Spinal cord (tissue), 10 donors: ENCODE results near the gene ZSCAN5B. TPM values are rescaled to one million over a fixed set of nuclear protein-coding genes. Genes with fewer than 3 reads are reported as not detected.
A peak's percentile ranks its signal among the peaks of the same experiment; 100 is the strongest.
"Not testable (repeated sequence)": the region's sequence is repeated elsewhere in the genome, so short reads cannot be mapped to it uniquely, and the experiment has no call there.

Experiments
- DNase-seq, 6 donors: peaks; one replicate each; pipeline versions ENCODE4 v3.0.0 to v3.0.0-alpha.2; 2013 to 2015; ENCODE audit warnings: low spot score in 6 of 6, low read depth in 4 of 6
- H3K27ac ChIP-seq: one replicate; pipeline ENCODE4 v1.5.1; 2013; ENCODE audit warnings: low read depth, low read length, control low read depth
- H3K27me3 ChIP-seq: one replicate; pipeline ENCODE4 v1.6.1; 2013; ENCODE audit warnings: low read length; ENCODE audit not compliant: control insufficient read depth, insufficient read depth
- H3K36me3 ChIP-seq: one replicate; pipeline ENCODE4 v1.6.1; 2013; ENCODE audit warnings: low read length; ENCODE audit not compliant: control insufficient read depth, insufficient read depth
- H3K4me1 ChIP-seq: one replicate; pipeline ENCODE4 v1.6.1; 2013; ENCODE audit warnings: low read length; ENCODE audit not compliant: control insufficient read depth, insufficient read depth
- H3K4me3 ChIP-seq: one replicate; pipeline ENCODE4 v1.5.1; 2013; ENCODE audit warnings: low read depth, low read length, control low read depth
- H3K9me3 ChIP-seq: one replicate; pipeline ENCODE4 v1.6.1; 2013; ENCODE audit warnings: low read length; ENCODE audit not compliant: control insufficient read depth, insufficient read depth
- WGBS: methylation state at CpG from one replicate; pipeline ENCODE4 v1.1.5; 2013; ENCODE audit warnings: missing lambda C conversion rate; ENCODE audit not compliant: insufficient coverage; 5-methylcytosine and 5-hydroxymethylcytosine counted together
- long read RNA-seq, 4 donors: transcript quantifications; one replicate each; lab custom pipeline, GENCODE V29; 2026
- polyA plus RNA-seq, 2 donors: library from polyadenylated mRNA; unstranded; fragments of 120-200 nt; gene quantifications; one replicate each; pipeline ENCODE4 v1.2.1, GENCODE V29; 2013; ENCODE audit not compliant: insufficient read length in 2 of 2
- total RNA-seq, 2 donors: library from RNA; depleted of rRNA in 1 of 2; stranded (reverse); fragments of 120-200 nt in 1 of 2; fragments of >200 nt in 1 of 2; gene quantifications; one replicate each; pipeline versions ENCODE4 v1.2.3 to v1.2.4, GENCODE V29; 2013 to 2014
- donor health status: healthy.

The ZSCAN5B gene, protein sequence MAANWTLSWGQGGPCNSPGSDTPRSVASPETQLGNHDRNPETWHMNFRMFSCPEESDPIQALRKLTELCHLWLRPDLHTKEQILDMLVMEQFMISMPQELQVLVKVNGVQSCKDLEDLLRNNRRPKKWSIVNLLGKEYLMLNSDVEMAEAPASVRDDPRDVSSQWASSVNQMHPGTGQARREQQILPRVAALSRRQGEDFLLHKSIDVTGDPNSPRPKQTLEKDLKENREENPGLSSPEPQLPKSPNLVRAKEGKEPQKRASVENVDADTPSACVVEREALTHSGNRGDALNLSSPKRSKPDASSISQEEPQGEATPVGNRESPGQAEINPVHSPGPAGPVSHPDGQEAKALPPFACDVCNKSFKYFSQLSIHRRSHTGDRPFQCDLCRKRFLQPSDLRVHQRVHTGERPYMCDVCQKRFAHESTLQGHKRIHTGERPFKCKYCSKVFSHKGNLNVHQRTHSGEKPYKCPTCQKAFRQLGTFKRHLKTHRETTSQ
- total RNA-seq = under 1 TPM in 1 of 2 donors, not detected in 1; 0.11 TPM
- polyA plus RNA-seq = under 1 TPM in 1 of 2 donors, not detected in 1; 0.17 TPM
- long read RNA-seq, donor 1 = 0 reads
- long read RNA-seq, donor 2 = 0 reads
- long read RNA-seq, donor 3 = 0 reads
- long read RNA-seq, donor 4 = 0 reads

DNA sequence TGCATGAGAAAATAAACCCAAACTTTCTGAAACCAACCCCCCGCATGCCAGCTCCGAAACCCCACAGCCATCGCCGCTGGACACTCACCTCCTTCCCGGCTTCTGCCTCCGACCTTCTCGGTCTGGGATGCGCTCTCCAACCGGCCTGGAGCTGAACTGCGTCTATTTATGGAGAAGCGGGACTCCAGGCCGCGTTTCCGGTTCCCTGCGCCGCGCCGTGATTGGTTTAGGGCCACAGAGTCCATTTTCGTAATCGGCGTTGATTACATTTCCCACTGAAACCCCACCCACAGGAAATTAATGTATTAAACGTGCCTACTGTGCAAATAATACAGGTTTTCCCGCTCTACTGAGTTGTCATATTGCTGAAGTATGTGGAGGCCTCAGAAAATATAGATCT, at the start of gene ZSCAN5B:
Gene ZSCAN5B (minus strand): TSS at position 138 of the 400 bp plus-strand sequence. CDS start 4,731 bp downstream, outside the sequence.
- not testable (repeated sequence) for H3K9me3 ChIP-seq, H3K36me3 ChIP-seq, H3K4me3 ChIP-seq, DNase-seq, H3K27ac ChIP-seq, H3K4me1 ChIP-seq, H3K27me3 ChIP-seq
- 96% methylated on average over 5 of the region's 23 CpGs for WGBS

- WGBS = 51% methylated on average over 4 of the region's 4 CpGs
- not testable (repeated sequence) for H3K4me1 ChIP-seq
Measured at GRCh38 chr19:56245764-56246163, 48.2 kb upstream of the ZSCAN5B start.

GRCh38 chr19:56245121-56245740, 47.6 kb upstream of the ZSCAN5B start:
- no peak overlapping the region for H3K27ac ChIP-seq
- H3K36me3 ChIP-seq = no peaks in the 10 kb centered on the region
- no peaks in the 10 kb centered on the region for H3K4me1 ChIP-seq
- no peak overlapping the region for H3K4me3 ChIP-seq
- no peak for DNase-seq
- WGBS = 97% methylated on average over 6 of the region's 7 CpGs
- H3K27me3 ChIP-seq = no peaks in the 10 kb centered on the region
- no peaks in the 10 kb centered on the region for H3K9me3 ChIP-seq

More at GRCh38 chr19:56245764-56246163, 48.2 kb upstream of the ZSCAN5B start:
- H3K27ac ChIP-seq, H3K4me3 ChIP-seq, H3K36me3 ChIP-seq, H3K9me3 ChIP-seq, H3K27me3 ChIP-seq, DNase-seq: not testable (repeated sequence)

- 93% methylated on average over 9 of the region's 9 CpGs for WGBS
- no peaks in the 10 kb centered on the region for H3K27me3 ChIP-seq
- no peaks in the 10 kb centered on the region for H3K9me3 ChIP-seq
- H3K27ac ChIP-seq = no peak overlapping the region
- DNase-seq = no peak
- H3K36me3 ChIP-seq = peaks cover 3% of the 10 kb centered on the region
- no peaks in the 10 kb centered on the region for H3K4me1 ChIP-seq
- H3K4me3 ChIP-seq = no peak overlapping the region
Measured at GRCh38 chr19:56223481-56223880, 25.9 kb upstream of the ZSCAN5B start.

- no peak overlapping the region for H3K4me3 ChIP-seq
- no peaks in the 10 kb centered on the region for H3K9me3 ChIP-seq
- H3K4me1 ChIP-seq = peaks cover under 1% of the 10 kb centered on the region
- no peak overlapping the region for H3K27ac ChIP-seq
- WGBS = 72% methylated on average over 5 of the region's 6 CpGs
- no peak for DNase-seq
- peaks cover 3% of the 10 kb centered on the region for H3K36me3 ChIP-seq
- no peaks in the 10 kb centered on the region for H3K27me3 ChIP-seq
Measured at GRCh38 chr19:56222901-56223300, 25.3 kb upstream of the ZSCAN5B start.

GRCh38 chr19:56221851-56222250, 24.3 kb upstream of the ZSCAN5B start:
- Histone ChIP-seq H3K36me3 (peaks cover 3% of the 10 kb centered on the region), H3K27me3 (no peaks in the 10 kb centered on the region), H3K4me1 (peaks cover 9% of the 10 kb centered on the region), H3K9me3 (no peaks in the 10 kb centered on the region), H3K27ac (no peak overlapping the region), H3K4me3 (no peak overlapping the region)
- no peak for DNase-seq
- 93% methylated on average over 11 of the region's 14 CpGs for WGBS

GRCh38 chr19:56221442-56221841, 23.9 kb upstream of the ZSCAN5B start:
- not testable (repeated sequence) for DNase-seq, H3K9me3 ChIP-seq
- WGBS = 74% methylated on average over 3 of the region's 9 CpGs

GRCh38 chr19:56218961-56219360, 21.4 kb upstream of the ZSCAN5B start:
- Histone ChIP-seq H3K9me3 (no peaks in the 10 kb centered on the region), H3K27ac (no peak overlapping the region), H3K4me1 (peaks cover 13% of the 10 kb centered on the region), H3K27me3 (no peaks in the 10 kb centered on the region), H3K4me3 (no peak overlapping the region), H3K36me3 (peaks cover 3% of the 10 kb centered on the region)
- no peak for DNase-seq
- 95% methylated on average over 6 of the region's 10 CpGs for WGBS

More at GRCh38 chr19:56221442-56221841, 23.9 kb upstream of the ZSCAN5B start:
- H3K4me3 ChIP-seq, H3K27ac ChIP-seq, H3K27me3 ChIP-seq, H3K36me3 ChIP-seq: not testable (repeated sequence)
- peaks cover 13% of the 10 kb centered on the region for H3K4me1 ChIP-seq

DNA sequence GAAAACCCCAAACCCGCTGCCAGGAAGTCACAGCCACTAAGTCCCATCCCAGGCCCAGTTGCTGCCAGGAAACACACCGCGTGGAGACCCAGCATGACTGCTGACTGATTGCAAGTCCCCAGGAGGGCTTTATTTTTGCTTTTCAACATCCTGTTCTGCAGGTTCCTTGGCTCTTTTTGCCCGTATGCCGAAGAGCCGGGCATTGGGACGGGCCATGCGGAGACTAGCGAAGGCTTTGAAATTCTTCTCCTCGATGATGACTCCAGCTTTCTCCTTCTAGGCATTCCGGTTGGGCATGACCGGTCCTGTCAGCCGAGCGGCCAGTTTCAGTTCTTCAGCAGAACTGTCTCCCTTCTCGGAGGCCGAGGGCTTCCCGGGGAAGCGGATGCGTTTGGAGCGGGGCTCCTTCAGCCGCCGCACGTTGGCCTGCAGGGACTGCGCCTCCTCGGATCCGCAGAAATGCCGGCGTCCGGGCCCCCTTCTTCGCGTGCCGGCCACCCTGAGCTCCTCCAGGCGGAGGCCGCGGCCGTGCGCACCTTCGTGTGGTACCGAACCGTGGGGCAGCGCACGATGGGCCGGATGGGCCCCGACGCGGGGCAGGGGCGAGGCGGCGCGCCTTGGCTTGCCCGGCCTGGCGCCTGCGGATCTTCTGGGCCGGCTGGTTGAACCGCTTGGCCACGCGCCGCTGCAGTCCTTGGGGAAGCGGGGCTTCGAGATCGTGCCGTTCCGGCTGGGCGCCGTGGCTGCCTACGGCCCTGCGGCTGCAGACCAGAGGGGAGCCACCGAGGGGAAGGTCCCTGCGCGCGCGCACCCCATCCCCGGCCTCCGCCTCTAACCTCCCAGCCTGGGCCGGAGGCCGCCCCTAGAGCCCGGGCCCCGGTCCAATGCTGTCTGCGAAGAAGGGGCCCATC, 19.7 kb upstream of the ZSCAN5B start:
- no peaks in the 10 kb centered on the region for H3K36me3 ChIP-seq
- no peak overlapping the region for H3K27ac ChIP-seq
- DNase-seq = peak in 4 of 6 donors; percentile 2 to 53 (median 34)
- peak overlapping the region; percentile 5 for H3K4me3 ChIP-seq
- H3K4me1 ChIP-seq = peaks cover 13% of the 10 kb centered on the region
- H3K9me3 ChIP-seq = no peaks in the 10 kb centered on the region
- 8% methylated on average over 79 of the region's 79 CpGs for WGBS
- no peaks in the 10 kb centered on the region for H3K27me3 ChIP-seq
